HTR-8/SVneo (cell line): ENCODE measurements around the gene SEMA5A.
"Not testable (repeated sequence)": the region's sequence is repeated elsewhere in the genome, so short reads cannot be mapped to it uniquely, and the experiment has no call there.

Source experiments
- DNase-seq: peaks from one replicate; pipeline ENCODE4 v3.0.0; 2011; ENCODE audit warnings: low spot score, mixed read lengths; ENCODE audit not compliant: insufficient read length
- FAIRE-seq: peaks from 2 replicates; lab custom pipeline; 2011; peaks lifted over from hg19 to GRCh38; lab: Jason Lieb, UNC

The SEMA5A gene

GRCh38 chr5:9380109-9380508 is 165.8 kb downstream of the SEMA5A start:
- DNase-seq (peak; percentile 38), FAIRE-seq (no peak)

GRCh38 chr5:9376363-9377117 is 169.3 kb downstream of the SEMA5A start:
- DNase-seq (no peak), FAIRE-seq (no peak)

GRCh38 chr5:9375756-9376155 is 170.1 kb downstream of the SEMA5A start:
- FAIRE-seq (no peak), DNase-seq (no peak)

- no peak for FAIRE-seq
These were observed 171.8 kb downstream of the SEMA5A start for GRCh38 chr5:9374025-9374424.

GRCh38 chr5:9373571-9373970 is 172.3 kb downstream of the SEMA5A start:
- DNase-seq (no peak), FAIRE-seq (no peak)

More at GRCh38 chr5:9374025-9374424, 171.8 kb downstream of the SEMA5A start:
- no peak for DNase-seq

- peak; percentile 9 for FAIRE-seq
- DNase-seq, result no peak
These were observed 175.6 kb downstream of the SEMA5A start for GRCh38 chr5:9370256-9370655.

- FAIRE-seq (no peak), DNase-seq (no peak)
These were observed 180.4 kb downstream of the SEMA5A start for GRCh38 chr5:9365512-9365911.

- FAIRE-seq, result no peak
- DNase-seq, result no peak
These were observed 182.4 kb downstream of the SEMA5A start for GRCh38 chr5:9363449-9363848.

- FAIRE-seq (peak; percentile 51), DNase-seq (no peak)
These were observed 182.8 kb downstream of the SEMA5A start for GRCh38 chr5:9363026-9363425.

GRCh38 chr5:9362600-9362999 is 183.3 kb downstream of the SEMA5A start:
- DNase-seq (no peak), FAIRE-seq (no peak)

GRCh38 chr5:9361835-9362234 is 184.0 kb downstream of the SEMA5A start:
- FAIRE-seq (no peak), DNase-seq (peak; percentile 72)

GRCh38 chr5:9358961-9359685 is 186.8 kb downstream of the SEMA5A start:
- DNase-seq, result peak; percentile 69
- FAIRE-seq, result peak; percentile 78

- FAIRE-seq (peak; percentile 68), DNase-seq (no peak)
These were observed 189.5 kb downstream of the SEMA5A start for GRCh38 chr5:9356351-9356825.

- FAIRE-seq, result peak; percentile 89
- no peak for DNase-seq
These were observed 191.4 kb downstream of the SEMA5A start for GRCh38 chr5:9354336-9355081.

GRCh38 chr5:9353048-9353447 is 192.8 kb downstream of the SEMA5A start:
- not testable (repeated sequence) for FAIRE-seq, DNase-seq

GRCh38 chr5:9351546-9351945 is 194.3 kb downstream of the SEMA5A start:
- DNase-seq (no peak), FAIRE-seq (no peak)

- DNase-seq, result no peak
- FAIRE-seq, result peak; percentile 80
These were observed 195.5 kb downstream of the SEMA5A start for GRCh38 chr5:9350301-9350797.

- peak; percentile 91 for FAIRE-seq
- DNase-seq, result peak; percentile 78
These were observed 197.4 kb downstream of the SEMA5A start for GRCh38 chr5:9348401-9348996.

GRCh38 chr5:9347541-9348295 is 198.2 kb downstream of the SEMA5A start:
- no peak for DNase-seq
- peak; percentile 33 for FAIRE-seq
